Dedifferentiated amniotic fluid mesenchymal stem cell (primary cell): ENCODE measurements around the gene FKBP1A.
A peak's percentile ranks its signal among the peaks of the same experiment; 100 is the strongest.
"Not testable (repeated sequence)": the region's sequence is repeated elsewhere in the genome, so short reads cannot be mapped to it uniquely, and the experiment has no call there.

Source experiments
- DNase-seq: peaks from one replicate; pipeline ENCODE4 v3.0.0-alpha.2; 2016; ENCODE audit errors: extremely low spot score

FKBP1A gene

GRCh38 chr20:1417273-1417672 lies 24.4 kb upstream of the FKBP1A start:
- no peak for DNase-seq

- peak; percentile 18 for DNase-seq
Measured at GRCh38 chr20:1415667-1416468, 23.0 kb upstream of the FKBP1A start.

GRCh38 chr20:1414982-1415381 lies 22.1 kb upstream of the FKBP1A start:
- DNase-seq = no peak

GRCh38 chr20:1405801-1406200 lies 12.9 kb upstream of the FKBP1A start:
- no peak for DNase-seq

- no peak for DNase-seq
Measured at GRCh38 chr20:1403624-1404023, 10.8 kb upstream of the FKBP1A start.

GRCh38 chr20:1402149-1402548 lies 9.3 kb upstream of the FKBP1A start:
- DNase-seq = no peak

- DNase-seq = no peak
Measured at GRCh38 chr20:1401451-1401907, 8.6 kb upstream of the FKBP1A start.

GRCh38 chr20:1399678-1400366 lies 7.0 kb upstream of the FKBP1A start:
- DNase-seq = not testable (repeated sequence)

GRCh38 chr20:1398185-1398584 lies 5.3 kb upstream of the FKBP1A start:
- not testable (repeated sequence) for DNase-seq

GRCh38 chr20:1397710-1398109 lies 4.9 kb upstream of the FKBP1A start:
- no peak for DNase-seq

GRCh38 chr20:1396702-1397101 lies 3.8 kb upstream of the FKBP1A start:
- no peak for DNase-seq

GRCh38 chr20:1396264-1396663 lies 3.4 kb upstream of the FKBP1A start:
- no peak for DNase-seq

- DNase-seq = no peak
Measured at GRCh38 chr20:1394686-1395085, 1.8 kb upstream of the FKBP1A start.

GRCh38 chr20:1393507-1393882 lies 641 bp upstream of the FKBP1A start:
- no peak for DNase-seq

- DNase-seq = no peak
Measured at GRCh38 chr20:1392443-1392692, 486 bp downstream of the FKBP1A start.

- no peak for DNase-seq
Measured at GRCh38 chr20:1391640-1392442, 1.0 kb downstream of the FKBP1A start.

- DNase-seq = no peak
Measured at GRCh38 chr20:1390581-1391403, 2.1 kb downstream of the FKBP1A start.

- no peak for DNase-seq
Measured at GRCh38 chr20:1389703-1390580, 2.9 kb downstream of the FKBP1A start.

- DNase-seq = no peak
Measured at GRCh38 chr20:1388741-1389483, 3.9 kb downstream of the FKBP1A start.

GRCh38 chr20:1388253-1388652 lies 4.6 kb downstream of the FKBP1A start:
- no peak for DNase-seq
